ENCODE data around the gene LAMC2.

Gene LAMC2

GRCh38 chr1:183291216-183291762 is 105.2 kb downstream of the LAMC2 start:
- DNase-seq = no peak

GRCh38 chr1:183291802-183292514 is 105.9 kb downstream of the LAMC2 start:
- DNase-seq = no peak

GRCh38 chr1:183293241-183293640 is 107.2 kb downstream of the LAMC2 start:
- DNase-seq = no peak

- DNase-seq = no peak
Measured at GRCh38 chr1:183293876-183294275, 107.8 kb downstream of the LAMC2 start.
